Skeletal muscle tissue (tissue), 4 donors: Measurements from ENCODE around the gene GPR63. TPM values are rescaled to one million over a fixed set of nuclear protein-coding genes. Genes with fewer than 3 reads are reported as not detected.
A peak's percentile ranks its signal among the peaks of the same experiment; 100 is the strongest.
"Not testable (repeated sequence)": the region's sequence is repeated elsewhere in the genome, so short reads cannot be mapped to it uniquely, and the experiment has no call there.

Experiments used
- H3K27ac ChIP-seq: one replicate; pipeline ENCODE4 v1.7.0; 2013; ENCODE audit warnings: mild to moderate bottlenecking, low read depth, low read length, inconsistent platforms
- H3K27me3 ChIP-seq, 3 donors: one replicate each; pipeline ENCODE4 v1.7.0; 2013; ENCODE audit warnings: low read length in 3 of 3; ENCODE audit not compliant: control insufficient read depth in 3 of 3, insufficient read depth in 3 of 3
- H3K36me3 ChIP-seq, 3 donors: one replicate each; pipeline ENCODE4 v1.7.0; 2013; ENCODE audit warnings: low read length in 3 of 3; ENCODE audit not compliant: control insufficient read depth in 3 of 3, insufficient read depth in 3 of 3
- H3K4me1 ChIP-seq, 3 donors: one replicate each; pipeline ENCODE4 v1.7.0; 2013; ENCODE audit warnings: low read length in 3 of 3, mild to moderate bottlenecking in 3 of 3; ENCODE audit not compliant: control insufficient read depth in 3 of 3, insufficient read depth in 3 of 3
- H3K4me3 ChIP-seq, 3 donors: one replicate each; pipeline ENCODE4 v1.7.0; 2013; ENCODE audit warnings: low read length in 3 of 3
- H3K9ac ChIP-seq, 3 donors: one replicate each; pipeline ENCODE4 v1.7.0; 2013; ENCODE audit warnings: low read length in 3 of 3, mild to moderate bottlenecking in 3 of 3, moderate library complexity in 2 of 3, low read depth in 1 of 3
- H3K9me3 ChIP-seq, 3 donors: one replicate each; pipeline ENCODE4 v1.7.0; 2013; ENCODE audit warnings: low read length in 3 of 3; ENCODE audit not compliant: control insufficient read depth in 3 of 3
- total RNA-seq: library from RNA; depleted of rRNA; stranded (reverse); fragments of >200 nt; gene quantifications from one replicate; pipeline ENCODE4 v1.2.3, GENCODE V29; 2014
- donor health status: Osteomylitis.

GPR63 gene
- total RNA-seq = 3.1 TPM

GRCh38 chr6:96837081-96837971 is at the start of gene GPR63:
GPR63 (minus strand) TSS chr6:96837477; CDS start chr6:96799731, 37,746 bp downstream.
- H3K27ac ChIP-seq = no peak within 1 kb of the TSS
- H3K4me1 ChIP-seq = peaks cover 6 to 11% (median 10%) of the 10 kb centered on the region in 3 donors
- H3K27me3 ChIP-seq = peaks cover 22 to 25% (median 24%) of the 10 kb centered on the region in 3 donors
- peak within 1 kb of the TSS; percentile 41 to 68 (median 46) for H3K9ac ChIP-seq
- peak within 1 kb of the TSS; percentile 68 to 76 (median 71) for H3K4me3 ChIP-seq
- H3K36me3 ChIP-seq = no peaks in the 10 kb centered on the region
- no peaks in the 10 kb centered on the region for H3K9me3 ChIP-seq

- H3K9me3 ChIP-seq = no peaks in the 10 kb centered on the region
- no peak overlapping the region for H3K9ac ChIP-seq
- no peaks in the 10 kb centered on the region for H3K4me1 ChIP-seq
- H3K36me3 ChIP-seq = peaks cover 8 to 17% (median 9%) of the 10 kb centered on the region in 3 donors
- H3K27ac ChIP-seq = no peak overlapping the region
- no peak overlapping the region for H3K4me3 ChIP-seq
- H3K27me3 ChIP-seq = no peaks in the 10 kb centered on the region
Measured at GRCh38 chr6:96886519-96886918, 49.2 kb upstream of the GPR63 start.

- not testable (repeated sequence) for H3K9me3 ChIP-seq, H3K36me3 ChIP-seq, H3K27ac ChIP-seq, H3K4me1 ChIP-seq, H3K27me3 ChIP-seq, H3K9ac ChIP-seq, H3K4me3 ChIP-seq
Measured at GRCh38 chr6:96885187-96885631, 47.9 kb upstream of the GPR63 start.

DNA sequence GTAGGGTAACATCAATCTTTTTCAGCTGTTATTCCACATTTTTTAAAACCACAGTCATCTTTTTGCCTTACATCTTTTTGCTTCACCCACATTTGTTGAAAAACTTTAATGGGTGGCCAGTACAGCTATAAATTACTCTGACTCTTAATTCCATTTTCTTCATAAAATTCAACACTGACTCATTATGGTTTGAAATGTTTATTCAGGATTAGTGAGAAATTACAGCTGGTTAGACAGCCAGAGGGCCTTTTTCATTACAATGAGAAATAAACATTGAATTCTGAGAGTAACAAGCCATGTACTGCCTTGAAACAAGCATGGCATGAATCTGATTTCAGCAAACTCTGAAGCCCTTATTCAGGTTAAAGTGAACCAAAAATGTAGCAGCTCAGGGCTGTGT is 40.9 kb upstream of the GPR63 start:
- Histone ChIP-seq H3K27ac (no peak overlapping the region), H3K4me1 (no peaks in the 10 kb centered on the region), H3K27me3 (no peaks in the 10 kb centered on the region), H3K4me3 (no peak overlapping the region), H3K9ac (no peak overlapping the region), H3K36me3 (no peaks in the 10 kb centered on the region), H3K9me3 (no peaks in the 10 kb centered on the region)

DNA sequence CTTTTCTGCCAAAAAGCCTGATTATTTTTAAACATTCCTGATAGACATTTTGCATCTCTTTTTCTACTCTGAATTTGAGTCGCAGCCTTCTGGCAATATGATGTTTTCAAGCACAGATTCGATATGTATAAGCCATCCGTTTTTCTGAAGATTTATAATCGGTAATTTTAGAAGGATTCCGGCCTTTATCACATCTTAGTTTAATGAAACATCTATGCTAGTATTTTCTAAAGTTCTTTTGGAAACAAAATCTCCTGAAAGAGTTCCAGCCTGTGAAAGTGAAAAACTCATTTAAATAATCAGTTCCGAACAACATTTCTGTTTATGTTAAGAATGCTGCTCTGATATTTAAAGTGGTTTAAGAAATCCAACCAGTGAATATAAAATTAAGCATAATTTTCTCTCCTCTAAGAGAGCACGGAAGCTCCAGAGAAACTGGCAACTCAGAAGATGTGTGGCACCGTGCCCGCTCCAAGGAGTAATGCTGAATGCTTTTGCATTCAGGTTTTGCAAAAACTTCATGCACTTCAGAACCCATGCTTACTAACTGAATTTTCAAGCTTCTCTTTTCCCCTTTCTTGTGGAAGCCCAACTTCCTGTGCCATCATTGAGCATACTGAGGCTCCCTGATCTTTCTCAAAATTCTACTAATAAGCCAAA is 39.7 kb upstream of the GPR63 start:
- H3K27ac ChIP-seq = no peak overlapping the region
- no peaks in the 10 kb centered on the region for H3K36me3 ChIP-seq
- H3K4me1 ChIP-seq = no peaks in the 10 kb centered on the region
- no peaks in the 10 kb centered on the region for H3K27me3 ChIP-seq
- H3K9ac ChIP-seq = no peak overlapping the region
- no peak overlapping the region for H3K4me3 ChIP-seq
- no peaks in the 10 kb centered on the region for H3K9me3 ChIP-seq

DNA sequence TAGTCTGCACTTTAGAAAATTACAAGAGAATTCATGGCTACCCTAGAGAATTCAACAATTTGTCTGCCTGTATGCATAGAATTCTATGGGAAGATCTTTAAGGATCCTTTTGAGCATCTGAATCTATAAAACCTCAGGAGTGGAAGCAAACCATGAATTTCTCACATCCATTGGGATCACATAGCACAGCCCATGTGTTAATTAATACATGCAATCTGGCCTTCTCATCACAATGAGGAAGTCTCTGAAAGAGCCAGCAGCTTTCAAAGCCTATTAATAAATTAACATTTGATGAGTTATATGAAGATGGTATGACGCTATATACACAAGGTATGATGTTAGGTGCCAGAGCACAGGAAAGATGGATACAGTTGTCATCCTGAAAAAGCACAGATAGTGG is 35.7 kb upstream of the GPR63 start:
- H3K4me1 ChIP-seq = no peaks in the 10 kb centered on the region
- no peak overlapping the region for H3K27ac ChIP-seq
- H3K9me3 ChIP-seq = no peaks in the 10 kb centered on the region
- no peaks in the 10 kb centered on the region for H3K36me3 ChIP-seq
- no peak overlapping the region for H3K4me3 ChIP-seq
- H3K27me3 ChIP-seq = no peaks in the 10 kb centered on the region
- H3K9ac ChIP-seq = no peak overlapping the region

- Histone ChIP-seq H3K9ac (no peak overlapping the region), H3K9me3 (no peaks in the 10 kb centered on the region), H3K27ac (no peak overlapping the region)
Measured at GRCh38 chr6:96865055-96865405, 27.8 kb upstream of the GPR63 start.

GRCh38 chr6:96864216-96865054 is 27.2 kb upstream of the GPR63 start:
- Histone ChIP-seq H3K36me3 (no peaks in the 10 kb centered on the region), H3K4me3 (no peak overlapping the region), H3K9ac (no peak overlapping the region), H3K4me1 (no peaks in the 10 kb centered on the region), H3K9me3 (no peaks in the 10 kb centered on the region), H3K27ac (no peak overlapping the region), H3K27me3 (no peaks in the 10 kb centered on the region)

More at GRCh38 chr6:96865055-96865405, 27.8 kb upstream of the GPR63 start:
- H3K4me3 ChIP-seq = no peak overlapping the region
- no peaks in the 10 kb centered on the region for H3K27me3 ChIP-seq
- no peaks in the 10 kb centered on the region for H3K4me1 ChIP-seq
- H3K36me3 ChIP-seq = no peaks in the 10 kb centered on the region

DNA sequence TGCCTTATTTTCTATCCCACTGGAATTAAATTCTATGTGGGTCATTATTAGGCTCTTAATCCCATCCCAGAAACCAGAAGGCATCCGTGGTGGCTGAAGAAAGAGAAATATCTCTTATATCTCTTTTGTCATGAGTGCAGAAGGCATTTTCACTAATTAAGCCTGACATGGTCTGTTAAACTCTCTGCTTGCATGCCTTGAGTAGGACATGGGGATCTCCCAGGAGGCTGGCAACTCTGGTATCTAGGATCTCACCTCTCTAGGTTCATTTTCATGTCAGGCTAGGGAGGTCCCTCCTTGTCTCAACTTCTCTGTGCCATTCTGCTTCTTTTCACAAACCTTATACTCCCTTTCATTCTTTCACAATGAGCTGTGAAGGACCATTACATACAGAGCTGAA is 25.3 kb upstream of the GPR63 start:
- no peak overlapping the region for H3K4me3 ChIP-seq
- no peak overlapping the region for H3K9ac ChIP-seq
- H3K4me1 ChIP-seq = no peaks in the 10 kb centered on the region
- H3K36me3 ChIP-seq = no peaks in the 10 kb centered on the region
- no peaks in the 10 kb centered on the region for H3K9me3 ChIP-seq
- no peak overlapping the region for H3K27ac ChIP-seq
- no peaks in the 10 kb centered on the region for H3K27me3 ChIP-seq
